GM23248 (cell line): ENCODE measurements around the gene COL28A1.

Experiments
- EZH2 ChIP-seq: fragments of 200-600 bp; sonication (generic); IDR thresholded peaks from 2 replicates; pipeline ENCODE4 v1.6.1; 2018; ENCODE audit warnings: antibody characterized with exemption, mild to moderate bottlenecking; ENCODE audit not compliant: insufficient read depth, poor library complexity, severe bottlenecking
- EZH2phosphoT487 ChIP-seq: fragments of 200-600 bp; sonication (generic); IDR thresholded peaks from 2 replicates; pipeline ENCODE4 v1.6.1; 2018; ENCODE audit warnings: antibody characterized with exemption, moderate library complexity, mild to moderate bottlenecking, low read depth; ENCODE audit not compliant: insufficient read depth

- no peak for TF ChIP-seq EZH2
- no peak for TF ChIP-seq EZH2phosphoT487
Measured at GRCh38 chr7:7569081-7569527, 33.4 kb upstream of the COL28A1 start.
